HG02763 (cell line): ENCODE measurements around the gene DHRS4.
"Not testable (repeated sequence)": the region's sequence is repeated elsewhere in the genome, so short reads cannot be mapped to it uniquely, and the experiment has no call there.

ENCODE experiments used
- ATAC-seq: cut with Tn5 transposase; IDR thresholded peaks from one replicate; pipeline ENCODE4 v1.9.1; 2021; ENCODE audit warnings: mild to moderate bottlenecking, moderate library complexity; ENCODE audit not compliant: unreplicated experiment

The DHRS4 gene

GRCh38 chr14:23939607-23940326 is 13.8 kb upstream of the DHRS4 start:
- ATAC-seq = no peak

- ATAC-seq = no peak
These were observed 12.3 kb upstream of the DHRS4 start for GRCh38 chr14:23941230-23941629.

GRCh38 chr14:23941669-23942068 is 11.9 kb upstream of the DHRS4 start:
- no peak for ATAC-seq

GRCh38 chr14:23942587-23942986 is 11.0 kb upstream of the DHRS4 start:
- ATAC-seq = no peak

- not testable (repeated sequence) for ATAC-seq
These were observed 4.5 kb upstream of the DHRS4 start for GRCh38 chr14:23949069-23949468.

- ATAC-seq = no peak
These were observed 3.0 kb upstream of the DHRS4 start for GRCh38 chr14:23950411-23951135.

- not testable (repeated sequence) for ATAC-seq
These were observed 2.5 kb upstream of the DHRS4 start for GRCh38 chr14:23951136-23951466.

- ATAC-seq = no peak
These were observed 1.9 kb upstream of the DHRS4 start for GRCh38 chr14:23951590-23952201.

GRCh38 chr14:23953116-23953463 is 480 bp upstream of the DHRS4 start:
- not testable (repeated sequence) for ATAC-seq

GRCh38 chr14:23954279-23954614 is 677 bp downstream of the DHRS4 start:
- ATAC-seq = peak; percentile 11

GRCh38 chr14:23954965-23955364 is 1.4 kb downstream of the DHRS4 start:
- ATAC-seq = not testable (repeated sequence)

GRCh38 chr14:23955811-23956210 is 2.2 kb downstream of the DHRS4 start:
- not testable (repeated sequence) for ATAC-seq

- ATAC-seq = not testable (repeated sequence)
These were observed 4.5 kb downstream of the DHRS4 start for GRCh38 chr14:23957913-23958569.

- ATAC-seq = not testable (repeated sequence)
These were observed 7.3 kb downstream of the DHRS4 start for GRCh38 chr14:23960899-23961298.

- ATAC-seq = not testable (repeated sequence)
These were observed 8.1 kb downstream of the DHRS4 start for GRCh38 chr14:23961704-23962103.

- not testable (repeated sequence) for ATAC-seq
These were observed 15.5 kb downstream of the DHRS4 start for GRCh38 chr14:23969130-23969480.

GRCh38 chr14:23969481-23970282 is 16.1 kb downstream of the DHRS4 start:
- ATAC-seq = peak; percentile 71

GRCh38 chr14:23970283-23970659 is 16.7 kb downstream of the DHRS4 start:
- not testable (repeated sequence) for ATAC-seq

- not testable (repeated sequence) for ATAC-seq
These were observed 19.6 kb downstream of the DHRS4 start for GRCh38 chr14:23973178-23973577.

- ATAC-seq = not testable (repeated sequence)
These were observed 20.5 kb downstream of the DHRS4 start for GRCh38 chr14:23974041-23974440.

GRCh38 chr14:23977208-23977607 is 23.6 kb downstream of the DHRS4 start:
- ATAC-seq = not testable (repeated sequence)
